H1 (cell line): Measurements from ENCODE around the gene CD300H. TPM values are rescaled to one million over a fixed set of nuclear protein-coding genes. Genes with fewer than 3 reads are reported as not detected.

Experiments used
- CTCF ChIA-PET: fragments of 300-600 bp; sonication (Branson Sonifier 250); formaldehyde crosslinking; loops from one replicate; lab custom pipeline; 2021; ENCODE audit not compliant: partially characterized antibody; lab: Charles Lee
- POLR2A ChIA-PET: fragments of 300-600 bp; sonication (Branson Sonifier 250); formaldehyde crosslinking; loops from one replicate; lab custom pipeline; 2021; ENCODE audit warnings: inconsistent platforms; ENCODE audit not compliant: partially characterized antibody; lab: Charles Lee
- DNase-seq, 2 experiments: peaks; one replicate each; pipeline versions ENCODE4 v3.0.0 to v3.0.0-alpha.2; 2010 to 2022; ENCODE audit warnings: low spot score in 2 of 2, low read depth in 1 of 2, mixed read lengths in 1 of 2
- FAIRE-seq: peaks from 2 replicates; lab custom pipeline; 2011; peaks lifted over from hg19 to GRCh38; lab: Jason Lieb, UNC
- H2AFZ ChIP-seq: 2 replicates; pipeline ENCODE4 v1.8.1; 2012; ENCODE audit warnings: low read length, inconsistent platforms
- H2AK5ac ChIP-seq: 2 replicates; pipeline ENCODE4 v1.6.1; 2013; ENCODE audit warnings: low read depth, low read length
- H2BK120ac ChIP-seq: replicated peaks from 2 replicates; pipeline ENCODE3; 2013; ENCODE audit warnings: low read depth, low read length, inconsistent platforms
- H2BK12ac ChIP-seq: 2 replicates; pipeline ENCODE4 v1.6.1; 2013; ENCODE audit warnings: low read depth, low read length
- H2BK15ac ChIP-seq: 2 replicates; pipeline ENCODE4 v1.6.1; 2013; ENCODE audit warnings: low read length
- H2BK20ac ChIP-seq: 2 replicates; pipeline ENCODE4 v1.6.1; 2013; ENCODE audit warnings: low read length
- H2BK5ac ChIP-seq: 2 replicates; pipeline ENCODE4 v1.6.1; 2013; ENCODE audit warnings: low read depth, low read length
- H3K14ac ChIP-seq: 2 replicates; pipeline ENCODE4 v1.6.1; 2013; ENCODE audit warnings: inconsistent platforms; ENCODE audit not compliant: insufficient read length
- H3K18ac ChIP-seq: 2 replicates; pipeline ENCODE4 v1.6.1; 2013; ENCODE audit warnings: low read length; ENCODE audit errors: extremely low read depth
- H3K23ac ChIP-seq: 2 replicates; pipeline ENCODE4 v1.6.1; 2013; ENCODE audit warnings: inconsistent platforms; ENCODE audit not compliant: insufficient read length
- H3K23me2 ChIP-seq: 2 replicates; pipeline ENCODE4 v1.6.1; 2013; ENCODE audit warnings: low read depth, low read length
- H3K27ac ChIP-seq: 2 replicates; pipeline ENCODE4 v1.6.1; 2011; ENCODE audit warnings: low read depth, low read length, inconsistent platforms
- H3K27me3 ChIP-seq, 4 experiments: replicated peaks in 1 of 4; 1 replicate in 1 of 4; 2 replicates in 3 of 4; pipeline versions ENCODE4 v1.6.1 to v1.8.1; 2011 to 2013; ENCODE audit warnings: low read length in 3 of 4, mild to moderate bottlenecking in 3 of 4, inconsistent platforms in 2 of 4, mixed read lengths in 2 of 4, moderate library complexity in 1 of 4; ENCODE audit not compliant: control insufficient read depth in 3 of 4, insufficient read depth in 3 of 4; ENCODE audit errors: extremely low read depth in 1 of 4
- H3K36me3 ChIP-seq, 4 experiments: 2 replicates each; pipeline versions ENCODE4 v1.6.1 to v1.8.1; 2011 to 2013; ENCODE audit warnings: mild to moderate bottlenecking in 4 of 4, low read length in 3 of 4, moderate library complexity in 2 of 4, control low read depth in 1 of 4, inconsistent platforms in 1 of 4; ENCODE audit not compliant: insufficient read depth in 4 of 4, control insufficient read depth in 2 of 4
- H3K4ac ChIP-seq: replicated peaks from 2 replicates; pipeline ENCODE3; 2013; ENCODE audit warnings: low read length, low read depth, mixed read lengths, inconsistent platforms; ENCODE audit not compliant: insufficient read length
- H3K4me1 ChIP-seq, 4 experiments: replicated peaks in 1 of 4; 1 replicate in 1 of 4; 2 replicates in 3 of 4; pipeline versions ENCODE4 v1.6.1 to v1.8.1; 2011 to 2013; ENCODE audit warnings: low read length in 3 of 4, inconsistent platforms in 2 of 4, mixed read lengths in 1 of 4; ENCODE audit not compliant: insufficient read depth in 4 of 4, control insufficient read depth in 3 of 4
- H3K4me2 ChIP-seq, 2 experiments: 2 replicates each; pipeline versions ENCODE4 v1.6.1 to v1.8.1; 2011 to 2013; ENCODE audit warnings: low read depth in 2 of 2, low read length in 2 of 2, control low read depth in 1 of 2, inconsistent platforms in 1 of 2, mild to moderate bottlenecking in 1 of 2; ENCODE audit not compliant: insufficient read depth in 1 of 2
- H3K4me3 ChIP-seq, 4 experiments: fragments of 200-600, 300-600 bp in 1 of 4; sonication (generic), shearing (Covaris generic), sonication (Bioruptor Twin) in 1 of 4; 2 replicates each; pipeline versions ENCODE4 v1.5.1 to v1.8.1; 2011 to 2016; ENCODE audit warnings: low read length in 4 of 4, low read depth in 3 of 4, control low read depth in 2 of 4, inconsistent platforms in 2 of 4, mild to moderate bottlenecking in 2 of 4, mixed read lengths in 1 of 4, moderate library complexity in 1 of 4; ENCODE audit not compliant: insufficient read depth in 2 of 4; ENCODE audit errors: extremely low read depth in 1 of 4
- H3K56ac ChIP-seq: replicated peaks from 2 replicates; pipeline ENCODE3; 2013; ENCODE audit warnings: low read depth, mild to moderate bottlenecking, mixed read lengths, low read length, inconsistent platforms; ENCODE audit not compliant: insufficient read length
- H3K79me1 ChIP-seq: 2 replicates; pipeline ENCODE4 v1.6.1; 2013; ENCODE audit warnings: low read depth, low read length, control low read depth
- H3K79me2 ChIP-seq, 2 experiments: 2 replicates each; pipeline versions ENCODE4 v1.6.1 to v1.8.1; 2012 to 2013; ENCODE audit warnings: low read length in 2 of 2, mild to moderate bottlenecking in 2 of 2, inconsistent platforms in 1 of 2; ENCODE audit not compliant: insufficient read depth in 2 of 2, control insufficient read depth in 1 of 2
- H3K9ac ChIP-seq, 4 experiments: replicated peaks in 1 of 4; 1 replicate in 1 of 4; 2 replicates in 3 of 4; pipeline versions ENCODE4 v1.6.1 to v1.8.1; 2011 to 2013; ENCODE audit warnings: low read depth in 3 of 4, low read length in 3 of 4, control low read depth in 2 of 4, mild to moderate bottlenecking in 2 of 4, moderate library complexity in 2 of 4, inconsistent platforms in 1 of 4; ENCODE audit errors: extremely low read depth in 1 of 4
- H3K9me3 ChIP-seq, 2 experiments: 2 replicates each; pipeline versions ENCODE4 v1.6.1 to v1.8.1; 2012 to 2013; ENCODE audit warnings: mild to moderate bottlenecking in 2 of 2, moderate library complexity in 2 of 2, control low read depth in 1 of 2, inconsistent platforms in 1 of 2, low read depth in 1 of 2, low read length in 1 of 2, mixed read lengths in 1 of 2; ENCODE audit not compliant: insufficient read depth in 2 of 2
- H4K20me1 ChIP-seq, 2 experiments: replicated peaks in 1 of 2; 2 replicates each; pipeline versions ENCODE3 to v1.8.1; 2011 to 2013; ENCODE audit warnings: inconsistent platforms in 2 of 2, low read length in 2 of 2, mild to moderate bottlenecking in 1 of 2; ENCODE audit not compliant: insufficient read depth in 2 of 2, control insufficient read depth in 1 of 2
- H4K5ac ChIP-seq: 2 replicates; pipeline ENCODE4 v1.6.1; 2013; ENCODE audit warnings: low read length, low read depth, mixed read lengths, inconsistent platforms; ENCODE audit not compliant: insufficient read length
- H4K8ac ChIP-seq: 2 replicates; pipeline ENCODE4 v1.8.0; 2013; ENCODE audit warnings: mild to moderate bottlenecking, moderate library complexity, low read length, inconsistent platforms; ENCODE audit not compliant: insufficient read depth; ENCODE audit errors: extremely low read depth
- H4K91ac ChIP-seq: replicated peaks from 2 replicates; pipeline ENCODE3; 2013; ENCODE audit warnings: low read length, mixed read lengths, inconsistent platforms; ENCODE audit not compliant: insufficient read length
- BRCA1 ChIP-seq: IDR thresholded peaks from 2 replicates; pipeline ENCODE4 v1.6.1; 2012; ENCODE audit warnings: low read depth, low read length, improper control_type of control experiment
- CEBPB ChIP-seq: IDR thresholded peaks from 2 replicates; pipeline ENCODE4 v1.6.1; 2012; ENCODE audit warnings: low read depth, low read length
- EZH2 ChIP-seq: fragments of 200-600 bp; sonication (generic); IDR thresholded peaks from 2 replicates; pipeline ENCODE4 v1.7.1; 2012; ENCODE audit warnings: low read depth, mild to moderate bottlenecking, moderate library complexity, low read length, inconsistent platforms; ENCODE audit not compliant: severe bottlenecking
- HDAC2 ChIP-seq, 2 experiments: fragments of 300-600 bp in 1 of 2; sonication (generic) in 1 of 2; IDR thresholded peaks; 2 replicates each; pipeline ENCODE4 v1.6.1; 2011 to 2012; ENCODE audit warnings: low read depth in 2 of 2, low read length in 2 of 2, mild to moderate bottlenecking in 2 of 2, moderate library complexity in 2 of 2, borderline replicate concordance in 1 of 2, inconsistent platforms in 1 of 2
- HDAC6 ChIP-seq: IDR thresholded peaks from one replicate; pipeline ENCODE4 v1.7.1; 2012; ENCODE audit warnings: low read depth, mild to moderate bottlenecking, inconsistent platforms, low read length, moderate library complexity
- POU5F1 ChIP-seq: IDR thresholded peaks from 2 replicates; pipeline ENCODE4 v1.6.1; 2011; ENCODE audit warnings: low read depth, mild to moderate bottlenecking, low read length, moderate library complexity
- RAD21 ChIP-seq, 2 experiments: IDR thresholded peaks in 1 of 2; conservative IDR thresholded peaks in 1 of 2; 2 replicates each; pipeline ENCODE4 v1.6.1; 2011; ENCODE audit warnings: low read depth in 2 of 2, low read length in 2 of 2, improper control_type of control experiment in 1 of 2, inconsistent platforms in 1 of 2, mild to moderate bottlenecking in 1 of 2, moderate library complexity in 1 of 2
- TAF7 ChIP-seq: optimal IDR thresholded peaks from 2 replicates; pipeline ENCODE3; 2011; ENCODE audit warnings: low read depth, mild to moderate bottlenecking, inconsistent platforms, low read length, moderate library complexity, borderline replicate concordance
- WGBS, 2 experiments: shearing (Covaris generic) in 1 of 2; methylation state at CpG; one replicate each; pipeline versions ENCODE4 v1.1.6 to v1.1.7; 2013 to 2015; ENCODE audit warnings: low lambda C conversion rate in 2 of 2, mixed read lengths in 2 of 2, inconsistent platforms in 1 of 2, low coverage in 1 of 2, missing lambda C conversion rate in 1 of 2; ENCODE audit not compliant: insufficient replicate concordance in 2 of 2, insufficient coverage in 1 of 2, insufficient read length in 1 of 2; ENCODE audit errors: extremely low coverage in 1 of 2, missing lambda C conversion rate in 1 of 2; 5-methylcytosine and 5-hydroxymethylcytosine counted together
- polyA plus RNA-seq, 7 experiments: library from polyadenylated mRNA; depleted of rRNA in 3 of 7; stranded (reverse) in 5 of 7; unstranded in 2 of 7; fragments of >200 nt in 5 of 7; fragments of 200-250 nt in 2 of 7; gene quantifications; 1 replicate in 5 of 7; 2 replicates in 1 of 7; 4 replicates in 1 of 7; pipeline versions ENCODE4 v1.2.1 to v1.2.3, GENCODE V29; 2011 to 2013; ENCODE audit warnings: missing spikeins in 2 of 7, mixed read lengths in 2 of 7
- total RNA-seq: library from RNA; stranded (reverse); fragmentation: NEBNext Ultra II Directional; extraction: Animal tissue kit (Norgen Biotek cat#: 25700); gene quantifications from 2 replicates; pipeline ENCODE4 v1.2.1, GENCODE V29; 2021
- TF ChIP-seq, protein P1 (sequence below): IDR thresholded peaks from 2 replicates; pipeline ENCODE4 v1.6.1; 2012; ENCODE audit warnings: inconsistent platforms
- TF ChIP-seq, protein P2 (sequence below): IDR thresholded peaks from 2 replicates; pipeline ENCODE4 v1.6.1; 2011; ENCODE audit warnings: low read length, improper control_type of control experiment

Gene CD300H
- total and polyA plus RNA-seq, 2 of the 8 experiments (the other 6 are each of a cell fraction or from before 2014, with no cell fraction given), result not detected

DNA sequence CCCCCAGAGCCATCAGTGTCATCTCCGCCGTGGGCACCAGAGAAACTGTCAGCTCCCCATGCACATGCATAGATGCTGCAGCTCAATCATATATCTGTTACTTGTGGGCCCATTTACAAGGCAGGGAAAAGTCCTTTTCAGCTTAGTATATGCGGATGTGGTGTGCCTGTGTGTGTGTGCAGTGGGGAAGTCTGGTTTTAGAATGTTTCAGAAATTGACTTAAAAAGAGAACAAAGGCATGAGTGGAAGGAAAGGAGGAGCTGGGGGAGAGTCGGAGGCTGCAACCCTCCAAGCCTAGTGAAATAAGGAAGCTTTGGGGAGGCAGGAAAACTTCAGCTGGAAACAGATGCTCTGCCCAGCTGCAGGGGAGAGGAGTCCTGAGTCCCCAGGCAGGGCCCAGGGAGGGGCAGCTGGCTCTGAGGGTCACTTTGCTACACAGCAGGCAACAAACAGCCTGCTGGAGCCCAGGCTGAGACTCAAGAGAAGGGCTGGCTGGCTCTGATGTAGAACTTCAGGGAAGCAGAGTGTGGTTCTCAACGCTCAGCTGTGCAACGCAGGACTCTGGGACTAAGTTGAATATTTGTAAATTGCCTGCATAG is 35.8 kb upstream of the CD300H start:
- Histone ChIP-seq H2BK20ac (no peak overlapping the region), H4K8ac (no peak overlapping the region), H3K9me3 (no peaks in the 10 kb centered on the region), H2BK5ac (no peak overlapping the region), H3K4me2 (no peak overlapping the region), H3K4ac (no peak overlapping the region), H3K79me1 (no peaks in the 10 kb centered on the region), H4K91ac (no peak overlapping the region), H2AFZ (no peak overlapping the region), H3K18ac (no peak overlapping the region), H3K23me2 (peaks cover 2% of the 10 kb centered on the region; the same call in 1 of the 2 replicates), H3K4me3 (no peak overlapping the region), H3K9ac (no peak overlapping the region), H2AK5ac (no peak overlapping the region), H3K27ac (no peak overlapping the region), H3K14ac (no peak overlapping the region), H3K36me3 (no peaks in the 10 kb centered on the region), H2BK15ac (no peak overlapping the region), H3K27me3 (peaks cover 0 to 2% (median 0%) of the 10 kb centered on the region in 4 experiments; a peak in 2 of 7 replicates), H2BK120ac (no peak overlapping the region), H4K20me1 (peaks cover 0 to 1% of the 10 kb centered on the region in 2 experiments), H3K23ac (no peak overlapping the region), H3K4me1 (peaks cover 0 to 6% (median 2%) of the 10 kb centered on the region in 4 experiments; a peak in 1 of 7 replicates), H2BK12ac (no peak overlapping the region), H3K79me2 (no peaks in the 10 kb centered on the region), H4K5ac (no peak overlapping the region), H3K56ac (no peak overlapping the region)
- DNase-seq (no peak), FAIRE-seq (no peak)
- POLR2A ChIA-PET, result interaction anchor here (1.3 kb wide), 1 partner anchor 31 kb away, joined by 3 read pairs; no protein-coding TSS in a partner anchor
- CTCF ChIA-PET, result interaction anchor here (0.5 to 5.0 kb wide), 24 partner anchors 8 to 272 kb away, joined by 3 to 33 read pairs (median 6); partner anchors contain the start of genes CD300C, CD300H and CD300LD
- 88% methylated on average over 6 of the region's 6 CpGs; no CpG with 5 or more reads in 1 of the 2 experiments for WGBS, 2 experiments
- TF ChIP-seq HDAC2 (IDR thresholded peaks at IDR 0.05; ENCODE audit: borderline replicate concordance in 1 of 2, low read depth in 2 of 2, low read length in 2 of 2), result no peak
- no peak for TF ChIP-seq POU5F1
- no peak for TF ChIP-seq RAD21 (IDR thresholded peaks at IDR 0.05 in 1 of 2, conservative IDR thresholded peaks at IDR 0.05 in 1 of 2; ENCODE audit: low read depth in 2 of 2, low read length in 2 of 2)
- TF ChIP-seq, protein P1, sequence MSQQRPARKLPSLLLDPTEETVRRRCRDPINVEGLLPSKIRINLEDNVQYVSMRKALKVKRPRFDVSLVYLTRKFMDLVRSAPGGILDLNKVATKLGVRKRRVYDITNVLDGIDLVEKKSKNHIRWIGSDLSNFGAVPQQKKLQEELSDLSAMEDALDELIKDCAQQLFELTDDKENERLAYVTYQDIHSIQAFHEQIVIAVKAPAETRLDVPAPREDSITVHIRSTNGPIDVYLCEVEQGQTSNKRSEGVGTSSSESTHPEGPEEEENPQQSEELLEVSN, result no peak
- TF ChIP-seq TAF7, result no peak
- TF ChIP-seq HDAC6, result no peak
- no peak for TF ChIP-seq CEBPB
- TF ChIP-seq BRCA1, result no peak
- TF ChIP-seq, protein P2, sequence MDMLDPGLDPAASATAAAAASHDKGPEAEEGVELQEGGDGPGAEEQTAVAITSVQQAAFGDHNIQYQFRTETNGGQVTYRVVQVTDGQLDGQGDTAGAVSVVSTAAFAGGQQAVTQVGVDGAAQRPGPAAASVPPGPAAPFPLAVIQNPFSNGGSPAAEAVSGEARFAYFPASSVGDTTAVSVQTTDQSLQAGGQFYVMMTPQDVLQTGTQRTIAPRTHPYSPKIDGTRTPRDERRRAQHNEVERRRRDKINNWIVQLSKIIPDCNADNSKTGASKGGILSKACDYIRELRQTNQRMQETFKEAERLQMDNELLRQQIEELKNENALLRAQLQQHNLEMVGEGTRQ, result no peak
- no peak for TF ChIP-seq EZH2
